Measurements from ENCODE around the gene MFAP3L.

The MFAP3L gene

DNA sequence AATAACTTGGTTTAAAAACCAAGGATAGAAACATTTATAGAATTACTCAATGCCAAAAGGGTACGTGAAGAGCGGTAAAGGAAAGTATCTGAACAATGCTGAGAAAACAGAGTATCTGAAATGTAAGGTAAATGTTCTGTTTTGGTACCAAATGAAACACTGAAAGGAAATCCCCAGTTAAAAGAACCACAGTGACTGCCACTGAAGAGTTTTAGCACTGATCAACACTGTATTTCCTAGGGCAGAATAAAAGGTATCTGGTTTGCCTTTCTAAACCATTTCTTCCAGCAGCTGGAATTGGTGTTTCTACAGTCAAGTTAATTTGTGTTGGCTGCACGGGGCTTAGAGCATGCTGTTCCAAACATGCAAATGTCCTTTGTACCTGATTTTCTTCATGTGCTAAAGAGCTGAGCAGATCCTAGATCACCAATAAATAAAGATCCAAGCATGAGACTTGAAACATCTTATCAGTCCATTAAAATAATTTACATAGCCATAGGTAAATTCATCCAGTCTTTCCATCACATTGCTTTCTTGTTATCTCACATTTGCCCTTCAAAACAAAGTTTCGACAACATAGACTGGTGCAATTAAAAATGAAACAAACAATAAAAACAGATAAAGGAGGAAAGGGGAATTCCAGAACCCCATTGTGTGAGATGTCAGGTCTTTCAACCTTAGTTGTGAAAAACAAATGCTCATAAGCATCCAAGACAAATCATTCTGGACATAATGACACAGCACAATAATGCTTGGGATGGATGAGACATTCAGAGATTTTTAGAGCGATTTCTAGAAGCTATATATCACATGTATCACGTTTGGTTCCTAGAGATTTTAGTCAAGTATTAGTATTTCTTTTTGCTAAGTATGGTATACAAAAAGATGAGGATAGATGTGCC is 38.6 kb downstream of the MFAP3L start:
- peaks cover 0 to 4% of the 10 kb centered on the region in 2 donors for H3K9me3 ChIP-seq (ENCODE audit: control insufficient read depth in 2 of 2, low read length in 2 of 2)
- H3K27ac ChIP-seq (ENCODE audit: low read length): no peak overlapping the region
- H3K4me3 ChIP-seq (ENCODE audit: low read length in 2 of 2): no peak overlapping the region
- H3K4me1 ChIP-seq (ENCODE audit: control insufficient read depth, insufficient read depth, low read length): no peaks in the 10 kb centered on the region
- no peak overlapping the region for H3K9ac ChIP-seq (ENCODE audit: low read length in 2 of 2)
- peaks cover 0 to 2% of the 10 kb centered on the region in 2 donors for H3K36me3 ChIP-seq (ENCODE audit: control insufficient read depth in 2 of 2, insufficient read depth in 2 of 2, low read length in 2 of 2)
- H3K27me3 ChIP-seq (ENCODE audit: control insufficient read depth in 1 of 2, insufficient read depth in 2 of 2, low read length in 2 of 2): no peaks in the 10 kb centered on the region

DNA sequence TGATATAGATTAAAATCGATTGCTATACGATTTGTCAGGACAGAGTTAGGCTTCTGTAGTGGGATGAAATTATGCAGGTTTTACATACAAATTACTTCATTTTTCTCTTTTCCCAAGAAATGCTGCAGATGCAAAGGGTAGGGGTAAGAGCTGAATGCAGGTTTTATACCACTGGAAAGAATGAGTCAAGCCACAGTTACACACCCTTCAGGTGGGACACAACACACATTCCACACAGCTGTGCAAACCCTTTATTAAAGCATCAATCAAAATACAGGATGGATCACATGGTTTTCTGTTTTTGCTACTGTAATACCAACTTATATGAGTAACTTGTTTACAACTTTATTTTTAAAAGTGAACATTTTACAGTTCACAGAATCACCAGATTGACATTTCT is 39.8 kb downstream of the MFAP3L start:
- no peak overlapping the region for H3K4me3 ChIP-seq (ENCODE audit: low read length in 2 of 2)
- no peak overlapping the region for H3K9ac ChIP-seq (ENCODE audit: low read length in 2 of 2)
- no peaks in the 10 kb centered on the region for H3K4me1 ChIP-seq (ENCODE audit: control insufficient read depth, insufficient read depth, low read length)
- H3K36me3 ChIP-seq (ENCODE audit: control insufficient read depth in 2 of 2, insufficient read depth in 2 of 2, low read length in 2 of 2): no peaks in the 10 kb centered on the region
- no peak overlapping the region for H3K27ac ChIP-seq (ENCODE audit: low read length)
- H3K9me3 ChIP-seq (ENCODE audit: control insufficient read depth in 2 of 2, low read length in 2 of 2): no peaks in the 10 kb centered on the region
- H3K27me3 ChIP-seq (ENCODE audit: control insufficient read depth in 1 of 2, insufficient read depth in 2 of 2, low read length in 2 of 2): no peaks in the 10 kb centered on the region

- Histone ChIP-seq H3K4me3 (ENCODE audit: low read length in 2 of 2) (no peak overlapping the region), H3K27ac (ENCODE audit: low read length) (no peak overlapping the region)
Observed at GRCh38 chr4:169985881-169986280, 40.3 kb downstream of the MFAP3L start.

DNA sequence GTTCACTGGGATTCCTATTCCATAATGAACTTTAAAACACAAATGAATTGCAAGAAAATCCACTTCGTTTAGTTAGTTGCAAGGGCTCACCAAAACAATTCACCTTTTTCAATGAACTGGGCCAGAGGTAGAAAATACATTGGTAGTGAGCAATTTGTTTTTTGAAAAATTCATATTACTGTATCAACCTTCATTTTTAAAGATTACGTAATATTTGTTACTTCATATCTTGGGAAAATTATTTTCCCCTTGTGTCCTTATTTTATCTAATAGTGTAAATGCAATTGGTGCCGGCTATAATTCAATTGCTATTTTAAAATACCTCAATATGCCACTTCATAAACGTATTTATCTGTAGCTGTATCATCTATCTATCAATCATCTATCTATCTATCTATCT is 41.5 kb downstream of the MFAP3L start:
- Histone ChIP-seq H3K9me3 (ENCODE audit: control insufficient read depth in 2 of 2, low read length in 2 of 2) (no peaks in the 10 kb centered on the region), H3K36me3 (ENCODE audit: control insufficient read depth in 2 of 2, insufficient read depth in 2 of 2, low read length in 2 of 2) (no peaks in the 10 kb centered on the region), H3K9ac (ENCODE audit: low read length in 2 of 2) (no peak overlapping the region), H3K4me1 (ENCODE audit: control insufficient read depth, insufficient read depth, low read length) (no peaks in the 10 kb centered on the region), H3K27me3 (ENCODE audit: control insufficient read depth in 1 of 2, insufficient read depth in 2 of 2, low read length in 2 of 2) (no peaks in the 10 kb centered on the region), H3K27ac (ENCODE audit: low read length) (no peak overlapping the region), H3K4me3 (ENCODE audit: low read length in 2 of 2) (no peak overlapping the region)

More at GRCh38 chr4:169985881-169986280, 40.3 kb downstream of the MFAP3L start:
- H3K27me3 ChIP-seq (ENCODE audit: control insufficient read depth in 1 of 2, insufficient read depth in 2 of 2, low read length in 2 of 2): no peaks in the 10 kb centered on the region
- H3K36me3 ChIP-seq (ENCODE audit: control insufficient read depth in 2 of 2, insufficient read depth in 2 of 2, low read length in 2 of 2): no peaks in the 10 kb centered on the region
- H3K9ac ChIP-seq (ENCODE audit: low read length in 2 of 2): no peak overlapping the region
- no peaks in the 10 kb centered on the region for H3K9me3 ChIP-seq (ENCODE audit: control insufficient read depth in 2 of 2, low read length in 2 of 2)
- no peaks in the 10 kb centered on the region for H3K4me1 ChIP-seq (ENCODE audit: control insufficient read depth, insufficient read depth, low read length)

GRCh38 chr4:169984173-169984572 is 42.0 kb downstream of the MFAP3L start:
- Histone ChIP-seq H3K4me1 (ENCODE audit: control insufficient read depth, insufficient read depth, low read length) (no peaks in the 10 kb centered on the region), H3K9ac (ENCODE audit: low read length in 2 of 2) (no peak overlapping the region), H3K27ac (ENCODE audit: low read length) (no peak overlapping the region), H3K9me3 (ENCODE audit: control insufficient read depth in 2 of 2, low read length in 2 of 2) (no peaks in the 10 kb centered on the region), H3K4me3 (ENCODE audit: low read length in 2 of 2) (no peak overlapping the region), H3K27me3 (ENCODE audit: control insufficient read depth in 1 of 2, insufficient read depth in 2 of 2, low read length in 2 of 2) (no peaks in the 10 kb centered on the region), H3K36me3 (ENCODE audit: control insufficient read depth in 2 of 2, insufficient read depth in 2 of 2, low read length in 2 of 2) (no peaks in the 10 kb centered on the region)

GRCh38 chr4:169976951-169977350 is 49.2 kb downstream of the MFAP3L start:
- no peaks in the 10 kb centered on the region for H3K9me3 ChIP-seq (ENCODE audit: control insufficient read depth in 2 of 2, low read length in 2 of 2)
- H3K36me3 ChIP-seq (ENCODE audit: control insufficient read depth in 2 of 2, insufficient read depth in 2 of 2, low read length in 2 of 2): no peaks in the 10 kb centered on the region
- H3K27ac ChIP-seq (ENCODE audit: low read length): no peak overlapping the region
- H3K4me3 ChIP-seq (ENCODE audit: low read length in 2 of 2): no peak overlapping the region
- no peak overlapping the region for H3K9ac ChIP-seq (ENCODE audit: low read length in 2 of 2)
- no peaks in the 10 kb centered on the region for H3K4me1 ChIP-seq (ENCODE audit: control insufficient read depth, insufficient read depth, low read length)
- peaks cover 0 to 4% of the 10 kb centered on the region in 2 donors for H3K27me3 ChIP-seq (ENCODE audit: control insufficient read depth in 1 of 2, insufficient read depth in 2 of 2, low read length in 2 of 2)

DNA sequence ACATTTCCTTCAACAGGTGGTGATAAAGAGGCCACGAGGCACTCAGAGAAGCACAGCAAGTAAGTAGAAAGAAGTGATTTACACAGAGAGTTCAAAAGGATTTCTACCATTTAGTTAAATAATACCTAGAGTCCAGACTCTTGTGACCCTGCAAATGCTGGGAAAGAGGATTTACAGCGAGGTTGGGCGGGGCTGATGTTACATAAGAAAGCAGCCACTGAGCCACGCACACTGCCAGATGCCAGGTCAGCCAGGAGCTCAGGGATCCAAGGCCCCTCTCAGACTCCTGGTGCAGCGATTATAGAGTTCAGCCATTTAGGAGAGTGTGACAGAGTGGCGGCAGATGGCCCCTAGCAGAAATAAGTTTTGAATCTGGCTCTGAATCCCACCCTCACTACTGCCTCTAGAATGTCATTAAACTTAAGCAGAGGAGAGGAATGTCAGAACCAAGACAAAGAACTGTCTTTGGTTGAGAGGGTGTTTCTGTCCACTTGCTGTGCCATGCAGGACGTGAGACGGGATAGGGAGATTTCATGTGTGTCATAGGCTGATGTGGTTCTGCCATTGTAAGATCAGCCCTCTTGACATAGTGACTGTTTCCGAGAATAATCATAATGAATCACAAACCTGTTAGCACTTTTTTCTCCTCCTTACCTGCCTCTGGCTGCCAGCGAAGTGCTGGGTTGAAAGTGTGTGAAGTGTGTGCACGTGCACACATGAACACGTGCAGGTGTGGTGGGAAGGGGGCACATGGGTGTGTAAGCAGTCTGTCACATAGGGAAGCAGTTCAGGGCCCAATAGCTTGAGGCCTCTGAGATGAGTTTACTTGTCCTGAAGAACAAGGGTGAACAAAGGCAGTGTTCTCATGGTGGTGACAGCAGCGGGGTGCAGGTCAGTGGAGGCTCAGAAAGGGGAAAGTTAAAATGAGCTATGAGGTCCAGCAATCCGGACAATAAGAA is 50.1 kb downstream of the MFAP3L start:
- H3K36me3 ChIP-seq (ENCODE audit: control insufficient read depth in 2 of 2, insufficient read depth in 2 of 2, low read length in 2 of 2): no peaks in the 10 kb centered on the region
- peaks cover 0 to 4% of the 10 kb centered on the region in 2 donors for H3K27me3 ChIP-seq (ENCODE audit: control insufficient read depth in 1 of 2, insufficient read depth in 2 of 2, low read length in 2 of 2)
- no peak overlapping the region for H3K9ac ChIP-seq (ENCODE audit: low read length in 2 of 2)
- H3K4me3 ChIP-seq (ENCODE audit: low read length in 2 of 2): no peak overlapping the region
- H3K4me1 ChIP-seq (ENCODE audit: control insufficient read depth, insufficient read depth, low read length): no peaks in the 10 kb centered on the region
- H3K9me3 ChIP-seq (ENCODE audit: control insufficient read depth in 2 of 2, low read length in 2 of 2): no peaks in the 10 kb centered on the region
- no peak overlapping the region for H3K27ac ChIP-seq (ENCODE audit: low read length)

GRCh38 chr4:169975131-169975837 is 50.9 kb downstream of the MFAP3L start:
- no peak overlapping the region for H3K9ac ChIP-seq (ENCODE audit: low read length in 2 of 2)
- no peak overlapping the region for H3K27ac ChIP-seq (ENCODE audit: low read length)
- H3K4me3 ChIP-seq (ENCODE audit: low read length in 2 of 2): no peak overlapping the region
- H3K4me1 ChIP-seq (ENCODE audit: control insufficient read depth, insufficient read depth, low read length): no peaks in the 10 kb centered on the region
- H3K9me3 ChIP-seq (ENCODE audit: control insufficient read depth in 2 of 2, low read length in 2 of 2): no peaks in the 10 kb centered on the region
- H3K36me3 ChIP-seq (ENCODE audit: control insufficient read depth in 2 of 2, insufficient read depth in 2 of 2, low read length in 2 of 2): no peaks in the 10 kb centered on the region
- peaks cover 0 to 4% of the 10 kb centered on the region in 2 donors for H3K27me3 ChIP-seq (ENCODE audit: control insufficient read depth in 1 of 2, insufficient read depth in 2 of 2, low read length in 2 of 2)

GRCh38 chr4:169971456-169972015 is 54.7 kb downstream of the MFAP3L start:
- Histone ChIP-seq H3K9ac (ENCODE audit: low read length in 2 of 2) (no peak overlapping the region), H3K4me1 (ENCODE audit: control insufficient read depth, insufficient read depth, low read length) (no peaks in the 10 kb centered on the region), H3K4me3 (ENCODE audit: low read length in 2 of 2) (no peak overlapping the region), H3K36me3 (ENCODE audit: control insufficient read depth in 2 of 2, insufficient read depth in 2 of 2, low read length in 2 of 2) (no peaks in the 10 kb centered on the region), H3K9me3 (ENCODE audit: control insufficient read depth in 2 of 2, low read length in 2 of 2) (no peaks in the 10 kb centered on the region), H3K27ac (ENCODE audit: low read length) (no peak overlapping the region), H3K27me3 (ENCODE audit: control insufficient read depth in 1 of 2, insufficient read depth in 2 of 2, low read length in 2 of 2) (peaks cover 0 to 3% of the 10 kb centered on the region in 2 donors)

DNA sequence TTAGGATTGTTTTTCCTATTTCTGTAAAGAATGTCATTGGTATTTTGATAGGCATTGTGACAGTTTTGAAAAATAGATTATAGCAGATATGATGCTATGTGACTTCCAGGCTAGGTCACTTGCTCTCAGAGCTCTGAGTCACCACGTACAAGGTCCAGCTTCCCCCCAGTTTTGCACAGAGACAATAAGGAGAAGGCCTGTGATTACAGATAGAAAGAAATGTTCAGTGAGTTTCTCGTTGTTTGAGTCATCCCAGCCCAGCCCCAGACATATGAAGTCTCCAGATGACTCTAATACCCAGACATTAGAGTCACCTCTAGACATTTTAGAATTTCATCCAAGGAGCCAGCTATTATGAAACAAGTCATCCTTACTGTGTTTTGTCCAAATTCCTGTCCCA is 57.2 kb downstream of the MFAP3L start:
- H3K9ac ChIP-seq (ENCODE audit: low read length in 2 of 2): no peak overlapping the region
- no peaks in the 10 kb centered on the region for H3K36me3 ChIP-seq (ENCODE audit: control insufficient read depth in 2 of 2, insufficient read depth in 2 of 2, low read length in 2 of 2)
- no peak overlapping the region for H3K27ac ChIP-seq (ENCODE audit: low read length)
- peaks cover 0 to under 1% of the 10 kb centered on the region in 2 donors for H3K27me3 ChIP-seq (ENCODE audit: control insufficient read depth in 1 of 2, insufficient read depth in 2 of 2, low read length in 2 of 2)
- H3K9me3 ChIP-seq (ENCODE audit: control insufficient read depth in 2 of 2, low read length in 2 of 2): no peaks in the 10 kb centered on the region
- H3K4me1 ChIP-seq (ENCODE audit: control insufficient read depth, insufficient read depth, low read length): no peaks in the 10 kb centered on the region
- H3K4me3 ChIP-seq (ENCODE audit: low read length in 2 of 2): no peak overlapping the region

Measured in stomach smooth muscle (tissue), 2 donors.